Measurements from ENCODE around the gene RNF222. TPM values are rescaled to one million over a fixed set of nuclear protein-coding genes. Genes with fewer than 3 reads are reported as not detected.

RNF222 gene
- total and polyA plus RNA-seq, 10 of the 15 experiments (the other 5 are each of a cell fraction or from before 2014, with no cell fraction given): not detected

DNA sequence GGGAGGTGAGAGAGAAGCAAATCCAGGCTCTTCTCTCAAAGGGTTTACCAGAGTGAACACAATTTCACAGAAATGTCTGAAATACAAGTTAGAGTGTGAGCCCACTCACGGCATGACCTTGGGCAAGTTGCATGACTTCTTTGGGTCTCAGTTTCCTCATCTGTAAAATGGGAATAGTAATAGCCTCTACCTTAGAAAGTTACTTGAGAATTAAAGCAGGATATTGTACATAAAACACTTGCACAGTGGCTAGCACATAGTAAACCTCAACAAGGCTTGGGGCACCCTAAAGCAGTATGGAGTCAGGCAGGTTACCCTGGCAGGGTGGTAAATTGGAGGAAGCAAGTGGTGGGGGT lies 13.2 kb upstream of the RNF222 start:
- DNase-seq (ENCODE audit: low read depth, low spot score): no peak
- Histone ChIP-seq H3K4me1 (ENCODE audit: control insufficient read depth, insufficient read depth, low read length) (no peaks in the 10 kb centered on the region), H2AFZ (ENCODE audit: control insufficient read depth, low read depth, low read length) (no peak overlapping the region), H3K79me2 (ENCODE audit: control insufficient read depth, insufficient read depth, low read length) (no peaks in the 10 kb centered on the region), H3K4me3 (no peak overlapping the region), H3K36me3 (ENCODE audit: control insufficient read depth in 2 of 2, insufficient read depth in 2 of 2, low read length in 1 of 2) (no peaks in the 10 kb centered on the region), H3K27me3 (replicated peaks in 1 of 2; ENCODE audit: control insufficient read depth in 2 of 2, insufficient read depth in 2 of 2, low read length in 1 of 2) (peaks cover 0 to 4% of the 10 kb centered on the region in 2 experiments; a peak in 3 of 4 replicates), H3K9ac (ENCODE audit: control insufficient read depth, insufficient read depth, low read length) (no peak overlapping the region), H3K4me2 (ENCODE audit: control insufficient read depth, insufficient read depth) (no peak overlapping the region), H4K20me1 (ENCODE audit: control insufficient read depth, insufficient read depth) (no peaks in the 10 kb centered on the region), H3K9me3 (replicated peaks; ENCODE audit: control insufficient read depth, insufficient read depth, low read length) (no peaks in the 10 kb centered on the region), H3K27ac (ENCODE audit: control insufficient read depth, insufficient read depth) (no peak overlapping the region)
- SMC1A ChIA-PET (ENCODE audit: uncharacterized antibody, unreplicated experiment): interaction anchor here (0.7 to 1.8 kb wide), 15 partner anchors 10 to 591 kb away, joined by 3 to 20 read pairs (median 4); no protein-coding TSS in a partner anchor
- RAD21 ChIA-PET (ENCODE audit: unreplicated experiment): interaction anchor here (0.8 to 2.1 kb wide), 11 partner anchors 17 to 587 kb away, joined by 3 to 34 read pairs (median 4); partner anchors contain the start of gene NDEL1
- intact Hi-C loops (cut with micrococcal nuclease; ENCODE audit: unreplicated experiment) (loop anchor here (1.0 to 10.0 kb wide), 3 partner anchors 335 to 484 kb away; no protein-coding TSS in a partner anchor), in situ Hi-C loops (cut with MboI) (loop anchor here (5.0 to 10.0 kb wide), 2 partner anchors 336 to 604 kb away; no protein-coding TSS in a partner anchor)
- BruUV-seq (replicated peaks): no TSS peak
- no peak for FAIRE-seq
- CTCF ChIA-PET: interaction anchor here (1.0 to 3.3 kb wide), 16 partner anchors 10 to 591 kb away, joined by 3 to 67 read pairs (median 6); partner anchors contain the start of gene NDEL1
- 76% methylated on average over 1 of the region's 1 CpG for WGBS (ENCODE audit: insufficient coverage, insufficient replicate concordance, low lambda C conversion rate, missing lambda C conversion rate)
- POLR2A ChIA-PET: no interaction called here
- no peak for ATAC-seq
- TF ChIP-seq, protein P1, sequence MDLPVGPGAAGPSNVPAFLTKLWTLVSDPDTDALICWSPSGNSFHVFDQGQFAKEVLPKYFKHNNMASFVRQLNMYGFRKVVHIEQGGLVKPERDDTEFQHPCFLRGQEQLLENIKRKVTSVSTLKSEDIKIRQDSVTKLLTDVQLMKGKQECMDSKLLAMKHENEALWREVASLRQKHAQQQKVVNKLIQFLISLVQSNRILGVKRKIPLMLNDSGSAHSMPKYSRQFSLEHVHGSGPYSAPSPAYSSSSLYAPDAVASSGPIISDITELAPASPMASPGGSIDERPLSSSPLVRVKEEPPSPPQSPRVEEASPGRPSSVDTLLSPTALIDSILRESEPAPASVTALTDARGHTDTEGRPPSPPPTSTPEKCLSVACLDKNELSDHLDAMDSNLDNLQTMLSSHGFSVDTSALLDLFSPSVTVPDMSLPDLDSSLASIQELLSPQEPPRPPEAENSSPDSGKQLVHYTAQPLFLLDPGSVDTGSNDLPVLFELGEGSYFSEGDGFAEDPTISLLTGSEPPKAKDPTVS (IDR thresholded peaks at IDR 0.05; ENCODE audit: low read depth, low read length): no peak
- TF ChIP-seq BHLHE40 (IDR thresholded peaks at IDR 0.05; ENCODE audit: borderline replicate concordance in 1 of 2, low read depth in 2 of 2, low read length in 1 of 2) (no peak), CBFB (IDR thresholded peaks at IDR 0.05; ENCODE audit: low read depth) (no peak), NR2C2 (IDR thresholded peaks at IDR 0.05; ENCODE audit: borderline replicate concordance, control insufficient read depth, insufficient read length, low read depth) (no peak), CBX3 (IDR thresholded peaks at IDR 0.05; ENCODE audit: borderline replicate concordance, low read depth) (no peak), RELA (IDR thresholded peaks at IDR 0.05; ENCODE audit: borderline replicate concordance, partially characterized antibody) (no peak), JUND (IDR thresholded peaks at IDR 0.05; ENCODE audit: low read depth, low read length) (no peak), HDGF (IDR thresholded peaks at IDR 0.05) (no peak), SREBF1 (IDR thresholded peaks at IDR 0.05; ENCODE audit: low read length) (no peak), ESRRA (IDR thresholded peaks at IDR 0.05; ENCODE audit: low read length) (no peak), EZH2 (IDR thresholded peaks at IDR 0.05; ENCODE audit: borderline replicate concordance, control insufficient read depth, low read depth, low read length) (no peak)
- TF ChIP-seq, protein P2, sequence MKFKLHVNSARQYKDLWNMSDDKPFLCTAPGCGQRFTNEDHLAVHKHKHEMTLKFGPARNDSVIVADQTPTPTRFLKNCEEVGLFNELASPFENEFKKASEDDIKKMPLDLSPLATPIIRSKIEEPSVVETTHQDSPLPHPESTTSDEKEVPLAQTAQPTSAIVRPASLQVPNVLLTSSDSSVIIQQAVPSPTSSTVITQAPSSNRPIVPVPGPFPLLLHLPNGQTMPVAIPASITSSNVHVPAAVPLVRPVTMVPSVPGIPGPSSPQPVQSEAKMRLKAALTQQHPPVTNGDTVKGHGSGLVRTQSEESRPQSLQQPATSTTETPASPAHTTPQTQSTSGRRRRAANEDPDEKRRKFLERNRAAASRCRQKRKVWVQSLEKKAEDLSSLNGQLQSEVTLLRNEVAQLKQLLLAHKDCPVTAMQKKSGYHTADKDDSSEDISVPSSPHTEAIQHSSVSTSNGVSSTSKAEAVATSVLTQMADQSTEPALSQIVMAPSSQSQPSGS (IDR thresholded peaks at IDR 0.05; ENCODE audit: low read length): no peak
- TF ChIP-seq, protein P3, sequence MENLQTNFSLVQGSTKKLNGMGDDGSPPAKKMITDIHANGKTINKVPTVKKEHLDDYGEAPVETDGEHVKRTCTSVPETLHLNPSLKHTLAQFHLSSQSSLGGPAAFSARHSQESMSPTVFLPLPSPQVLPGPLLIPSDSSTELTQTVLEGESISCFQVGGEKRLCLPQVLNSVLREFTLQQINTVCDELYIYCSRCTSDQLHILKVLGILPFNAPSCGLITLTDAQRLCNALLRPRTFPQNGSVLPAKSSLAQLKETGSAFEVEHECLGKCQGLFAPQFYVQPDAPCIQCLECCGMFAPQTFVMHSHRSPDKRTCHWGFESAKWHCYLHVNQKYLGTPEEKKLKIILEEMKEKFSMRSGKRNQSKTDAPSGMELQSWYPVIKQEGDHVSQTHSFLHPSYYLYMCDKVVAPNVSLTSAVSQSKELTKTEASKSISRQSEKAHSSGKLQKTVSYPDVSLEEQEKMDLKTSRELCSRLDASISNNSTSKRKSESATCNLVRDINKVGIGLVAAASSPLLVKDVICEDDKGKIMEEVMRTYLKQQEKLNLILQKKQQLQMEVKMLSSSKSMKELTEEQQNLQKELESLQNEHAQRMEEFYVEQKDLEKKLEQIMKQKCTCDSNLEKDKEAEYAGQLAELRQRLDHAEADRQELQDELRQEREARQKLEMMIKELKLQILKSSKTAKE (IDR thresholded peaks at IDR 0.05; ENCODE audit: low read depth, poor library complexity, severe bottlenecking): no peak
- TF ChIP-seq, protein P4, sequence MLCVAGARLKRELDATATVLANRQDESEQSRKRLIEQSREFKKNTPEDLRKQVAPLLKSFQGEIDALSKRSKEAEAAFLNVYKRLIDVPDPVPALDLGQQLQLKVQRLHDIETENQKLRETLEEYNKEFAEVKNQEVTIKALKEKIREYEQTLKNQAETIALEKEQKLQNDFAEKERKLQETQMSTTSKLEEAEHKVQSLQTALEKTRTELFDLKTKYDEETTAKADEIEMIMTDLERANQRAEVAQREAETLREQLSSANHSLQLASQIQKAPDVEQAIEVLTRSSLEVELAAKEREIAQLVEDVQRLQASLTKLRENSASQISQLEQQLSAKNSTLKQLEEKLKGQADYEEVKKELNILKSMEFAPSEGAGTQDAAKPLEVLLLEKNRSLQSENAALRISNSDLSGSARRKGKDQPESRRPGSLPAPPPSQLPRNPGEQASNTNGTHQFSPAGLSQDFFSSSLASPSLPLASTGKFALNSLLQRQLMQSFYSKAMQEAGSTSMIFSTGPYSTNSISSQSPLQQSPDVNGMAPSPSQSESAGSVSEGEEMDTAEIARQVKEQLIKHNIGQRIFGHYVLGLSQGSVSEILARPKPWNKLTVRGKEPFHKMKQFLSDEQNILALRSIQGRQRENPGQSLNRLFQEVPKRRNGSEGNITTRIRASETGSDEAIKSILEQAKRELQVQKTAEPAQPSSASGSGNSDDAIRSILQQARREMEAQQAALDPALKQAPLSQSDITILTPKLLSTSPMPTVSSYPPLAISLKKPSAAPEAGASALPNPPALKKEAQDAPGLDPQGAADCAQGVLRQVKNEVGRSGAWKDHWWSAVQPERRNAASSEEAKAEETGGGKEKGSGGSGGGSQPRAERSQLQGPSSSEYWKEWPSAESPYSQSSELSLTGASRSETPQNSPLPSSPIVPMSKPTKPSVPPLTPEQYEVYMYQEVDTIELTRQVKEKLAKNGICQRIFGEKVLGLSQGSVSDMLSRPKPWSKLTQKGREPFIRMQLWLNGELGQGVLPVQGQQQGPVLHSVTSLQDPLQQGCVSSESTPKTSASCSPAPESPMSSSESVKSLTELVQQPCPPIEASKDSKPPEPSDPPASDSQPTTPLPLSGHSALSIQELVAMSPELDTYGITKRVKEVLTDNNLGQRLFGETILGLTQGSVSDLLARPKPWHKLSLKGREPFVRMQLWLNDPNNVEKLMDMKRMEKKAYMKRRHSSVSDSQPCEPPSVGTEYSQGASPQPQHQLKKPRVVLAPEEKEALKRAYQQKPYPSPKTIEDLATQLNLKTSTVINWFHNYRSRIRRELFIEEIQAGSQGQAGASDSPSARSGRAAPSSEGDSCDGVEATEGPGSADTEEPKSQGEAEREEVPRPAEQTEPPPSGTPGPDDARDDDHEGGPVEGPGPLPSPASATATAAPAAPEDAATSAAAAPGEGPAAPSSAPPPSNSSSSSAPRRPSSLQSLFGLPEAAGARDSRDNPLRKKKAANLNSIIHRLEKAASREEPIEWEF (IDR thresholded peaks at IDR 0.05; ENCODE audit: insufficient replicate concordance, low read depth, low read length): no peak
